HG02623 (cell line): ENCODE data around the gene CDCA3.
A peak's percentile ranks its signal among the peaks of the same experiment; 100 is the strongest.
"Not testable (repeated sequence)": the region's sequence is repeated elsewhere in the genome, so short reads cannot be mapped to it uniquely, and the experiment has no call there.

Source experiments
- ATAC-seq: cut with Tn5 transposase; IDR thresholded peaks from one replicate; pipeline ENCODE4 v1.9.1; 2021; ENCODE audit warnings: moderate library complexity; ENCODE audit not compliant: unreplicated experiment

The CDCA3 gene

GRCh38 chr12:6851153-6851920, at the start of gene CDCA3:
CDCA3 (minus strand) TSS chr12:6851286; CDS start chr12:6850952, 334 bp downstream.
- ATAC-seq, result peak; percentile 45

GRCh38 chr12:6899837-6900519, 48.9 kb upstream of the CDCA3 start:
- no peak for ATAC-seq

- ATAC-seq, result no peak
Observed at GRCh38 chr12:6899427-6899826, 48.3 kb upstream of the CDCA3 start.

- no peak for ATAC-seq
Observed at GRCh38 chr12:6896846-6897435, 45.9 kb upstream of the CDCA3 start.

DNA sequence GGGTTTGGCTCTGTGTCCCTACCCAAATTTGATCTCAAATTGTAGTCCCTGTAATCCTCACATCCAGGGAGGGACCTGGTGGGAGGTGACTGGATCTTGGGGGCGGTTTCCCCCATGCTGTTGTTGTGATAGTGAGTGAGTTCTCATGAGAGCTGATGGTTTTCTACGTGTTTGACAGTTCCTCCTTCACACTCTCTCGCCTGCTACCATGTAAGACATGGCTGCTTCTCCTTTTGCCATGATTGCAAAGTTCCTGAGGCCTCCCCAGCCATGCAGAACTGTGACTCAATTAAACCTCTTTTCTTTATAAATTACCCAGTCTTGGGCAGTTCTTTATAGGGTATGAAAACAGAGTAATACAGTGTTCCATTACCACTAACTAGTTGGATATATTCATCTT, 43.2 kb upstream of the CDCA3 start:
- no peak for ATAC-seq

- not testable (repeated sequence) for ATAC-seq
Observed at GRCh38 chr12:6892683-6893082, 41.6 kb upstream of the CDCA3 start.

DNA sequence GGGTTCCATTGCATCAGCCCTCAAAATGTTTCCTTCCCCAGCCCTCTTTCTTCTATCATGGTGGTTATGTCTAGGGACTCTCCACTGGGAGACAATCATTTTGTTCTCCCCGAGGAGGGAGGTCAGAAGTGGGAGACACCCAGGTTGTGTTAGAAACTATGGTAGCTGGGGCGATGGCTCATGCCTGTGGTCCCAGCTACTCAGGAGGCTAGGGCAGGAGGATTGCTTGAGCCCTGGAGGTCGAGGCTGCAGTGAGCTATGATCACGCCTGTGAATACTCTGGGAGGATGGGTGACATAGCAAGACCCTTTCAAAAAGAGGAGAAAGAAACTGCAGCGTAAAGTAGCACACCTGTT, 40.5 kb upstream of the CDCA3 start:
- ATAC-seq, result peak; percentile 8

GRCh38 chr12:6890789-6891645, 39.9 kb upstream of the CDCA3 start:
- ATAC-seq, result peak; percentile 89

DNA sequence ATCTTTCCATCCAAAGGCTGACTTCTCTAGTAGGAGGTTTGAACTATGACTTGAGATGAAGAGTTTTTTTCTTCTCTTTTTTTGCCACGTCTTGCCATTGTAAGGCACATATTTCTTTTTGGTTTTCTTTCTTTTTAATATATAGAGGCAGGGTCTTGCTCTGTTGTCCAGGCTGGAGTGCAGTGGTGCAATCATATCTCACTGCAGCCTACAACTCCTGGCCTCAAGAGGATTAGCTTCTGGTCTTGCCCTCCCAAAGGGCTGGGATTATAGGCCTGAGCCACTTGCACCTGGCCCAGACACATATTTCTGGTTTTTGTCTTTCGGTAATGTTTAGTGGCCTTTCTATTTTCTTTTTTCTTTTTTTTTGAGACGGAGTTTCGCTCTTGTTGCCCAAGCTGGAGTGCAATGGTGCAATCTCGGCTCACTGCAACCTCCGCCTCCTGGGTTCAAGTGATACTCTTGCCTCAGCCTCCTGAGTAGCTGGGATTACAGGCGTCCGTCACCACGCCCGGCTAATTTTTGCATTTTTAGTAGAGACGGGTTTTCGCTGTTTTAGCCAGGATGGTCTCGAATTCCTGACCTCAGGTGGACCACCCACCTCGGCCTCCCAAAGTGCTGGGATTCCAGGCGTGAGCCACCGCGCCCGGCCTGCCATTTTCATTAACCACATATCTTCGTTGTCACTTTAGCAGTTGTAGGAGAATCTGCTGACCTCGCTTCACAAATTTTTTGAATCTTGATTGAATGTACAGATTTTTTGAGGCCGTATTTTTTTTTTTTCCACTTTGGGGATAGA, 38.9 kb upstream of the CDCA3 start:
- ATAC-seq, result not testable (repeated sequence)

- ATAC-seq, result not testable (repeated sequence)
Observed at GRCh38 chr12:6888794-6889193, 37.7 kb upstream of the CDCA3 start.

- no peak for ATAC-seq
Observed at GRCh38 chr12:6888360-6888759, 37.3 kb upstream of the CDCA3 start.

DNA sequence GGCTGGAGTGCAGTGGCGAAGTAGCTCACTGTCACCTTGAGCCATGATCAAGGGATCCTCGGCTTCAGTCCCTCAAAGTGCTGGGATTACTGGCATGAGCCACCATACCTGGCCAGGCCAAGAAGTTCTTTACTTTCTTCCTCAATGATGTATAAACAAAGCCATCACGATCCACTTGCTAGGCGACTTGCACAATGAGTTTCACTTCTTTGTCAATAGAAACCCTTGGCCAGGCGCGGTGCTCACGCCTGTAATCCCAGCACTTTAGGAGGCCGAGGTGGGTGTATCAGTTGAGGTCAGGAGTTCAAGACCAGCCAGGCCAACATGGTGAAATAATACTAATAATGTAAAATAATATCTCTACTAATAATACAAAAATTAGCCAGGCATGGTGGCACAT, 36.4 kb upstream of the CDCA3 start:
- ATAC-seq, result no peak

- not testable (repeated sequence) for ATAC-seq
Observed at GRCh38 chr12:6886206-6886999, 35.3 kb upstream of the CDCA3 start.

GRCh38 chr12:6884539-6884938, 33.5 kb upstream of the CDCA3 start:
- ATAC-seq, result no peak

DNA sequence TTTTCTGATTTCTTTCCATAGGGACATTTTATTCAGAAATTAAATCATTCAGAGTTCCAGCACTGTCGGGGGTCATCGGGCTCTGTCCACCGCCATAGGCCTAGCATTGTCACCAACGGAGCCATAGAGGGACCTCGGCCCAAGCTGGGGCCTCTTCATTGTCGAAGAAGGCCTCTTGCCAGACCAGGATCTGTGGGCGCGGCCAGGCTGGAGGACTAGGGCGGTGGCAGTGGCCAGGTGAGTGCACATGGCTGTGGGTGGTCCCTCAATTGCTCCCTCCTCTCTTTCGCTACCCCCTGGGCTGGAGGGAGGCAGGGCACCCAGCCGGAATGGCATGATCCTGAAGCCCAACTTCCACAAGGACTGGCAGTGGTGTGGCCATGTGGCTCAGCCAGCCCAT, 32.6 kb upstream of the CDCA3 start:
- no peak for ATAC-seq

- ATAC-seq, result no peak
Observed at GRCh38 chr12:6883252-6883651, 32.2 kb upstream of the CDCA3 start.

- not testable (repeated sequence) for ATAC-seq
Observed at GRCh38 chr12:6879824-6880223, 28.7 kb upstream of the CDCA3 start.

DNA sequence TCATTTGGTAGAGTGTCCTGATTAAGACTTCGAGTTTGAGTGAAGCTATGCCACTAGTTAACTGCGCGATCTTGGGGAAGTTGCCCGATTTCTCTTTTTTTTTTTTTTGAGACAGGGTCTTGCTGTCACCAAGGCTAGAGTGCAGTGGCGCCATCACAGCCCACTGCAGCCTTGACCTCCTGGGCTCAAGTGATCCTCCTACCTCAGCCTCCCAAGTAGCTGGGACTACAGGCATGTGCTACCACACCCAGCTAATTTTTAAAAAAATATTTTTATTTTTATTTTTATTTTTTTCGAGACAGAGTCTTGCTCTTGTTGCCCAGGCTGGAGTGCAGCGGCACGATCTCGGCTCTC, 22.9 kb upstream of the CDCA3 start:
- ATAC-seq, result not testable (repeated sequence)
